GM23338 (cell line): ENCODE measurements around the gene CYBRD1. TPM values are rescaled to one million over a fixed set of nuclear protein-coding genes. Genes with fewer than 3 reads are reported as not detected.
A peak's percentile ranks its signal among the peaks of the same experiment; 100 is the strongest.

Experiments
- ATAC-seq: fragments of 200-7000 bp; cut with Tn5 transposase; 3 replicates; pipeline ENCODE4 v1.9.1; 2020
- DNase-seq: peaks from one replicate; pipeline ENCODE4 v3.0.0-alpha.2; 2015; ENCODE audit warnings: low spot score
- H2AFZ ChIP-seq: fragments of 200-600 bp; sonication (generic); 2 replicates; pipeline ENCODE4 v1.8.0; 2016; ENCODE audit warnings: antibody characterized with exemption, mild to moderate bottlenecking, moderate library complexity
- H3F3A ChIP-seq: fragments of 200-600 bp; sonication (generic); replicated peaks from 2 replicates; pipeline ENCODE4 v1.8.0; 2017; ENCODE audit warnings: antibody characterized with exemption, mixed run types, low read depth
- H3K27ac ChIP-seq: fragments of 200-600 bp; sonication (generic); 2 replicates; pipeline ENCODE4 v1.6.1; 2016; ENCODE audit warnings: low read depth
- H3K27me3 ChIP-seq: fragments of 200-600 bp; sonication (generic); 2 replicates; pipeline ENCODE4 v1.8.0; 2016; ENCODE audit warnings: mild to moderate bottlenecking, mixed run types, moderate library complexity; ENCODE audit not compliant: insufficient read depth
- H3K36me3 ChIP-seq: fragments of 200-600 bp; sonication (generic); 2 replicates; pipeline ENCODE4 v1.8.0; 2016; ENCODE audit warnings: mild to moderate bottlenecking; ENCODE audit not compliant: insufficient read depth
- H3K4me1 ChIP-seq: fragments of 200-600 bp; sonication (generic); 2 replicates; pipeline ENCODE4 v1.8.0; 2016; ENCODE audit warnings: mild to moderate bottlenecking, moderate library complexity; ENCODE audit not compliant: insufficient read depth
- H3K4me2 ChIP-seq: fragments of 200-600 bp; sonication (generic); 2 replicates; pipeline ENCODE4 v1.7.1; 2017; ENCODE audit warnings: mixed run types
- H3K4me3 ChIP-seq: fragments of 200-600 bp; sonication (generic); 2 replicates; pipeline ENCODE4 v1.6.1; 2016; ENCODE audit warnings: mixed run types
- H3K79me2 ChIP-seq: fragments of 200-600 bp; sonication (generic); replicated peaks from 2 replicates; pipeline ENCODE4 v1.8.0; 2017; ENCODE audit warnings: mild to moderate bottlenecking; ENCODE audit not compliant: insufficient read depth
- H3K9me2 ChIP-seq: fragments of 200-600 bp; sonication (generic); 2 replicates; pipeline ENCODE4 v1.8.0; 2017; ENCODE audit not compliant: insufficient read depth
- H4K20me1 ChIP-seq: fragments of 200-600 bp; sonication (generic); replicated peaks from 2 replicates; pipeline ENCODE4 v1.8.0; 2017; ENCODE audit warnings: mild to moderate bottlenecking; ENCODE audit not compliant: insufficient read depth
- H3K27ac Mint-ChIP-seq: 2 replicates; pipeline ENCODE4 v1.8.0; 2020; ENCODE audit warnings: inconsistent platforms, mild to moderate bottlenecking, moderate library complexity, mixed read lengths
- H3K27me3 Mint-ChIP-seq: 3 replicates; pipeline ENCODE4 v1.8.0; 2022; ENCODE audit warnings: low read depth, mild to moderate bottlenecking, moderate library complexity, mixed read lengths, inconsistent platforms; ENCODE audit not compliant: insufficient read depth, poor library complexity
- H3K36me3 Mint-ChIP-seq: 3 replicates; pipeline ENCODE4 v1.8.0; 2021; ENCODE audit warnings: low read depth, mild to moderate bottlenecking, inconsistent platforms, moderate library complexity, mixed read lengths
- H3K4me1 Mint-ChIP-seq: 3 replicates; pipeline ENCODE4 v1.8.0; 2020; ENCODE audit warnings: mild to moderate bottlenecking, inconsistent platforms, mixed read lengths
- H3K4me3 Mint-ChIP-seq: 3 replicates; pipeline ENCODE4 v1.8.0; 2021; ENCODE audit warnings: moderate library complexity, mild to moderate bottlenecking, inconsistent platforms, mixed read lengths
- H3K9me3 Mint-ChIP-seq: 3 replicates; pipeline ENCODE4 v1.8.0; 2020; ENCODE audit warnings: moderate library complexity, mild to moderate bottlenecking, inconsistent platforms, mixed read lengths
- EZH2 ChIP-seq: fragments of 200-600 bp; sonication (generic); IDR thresholded peaks from one replicate; pipeline ENCODE4 v1.8.0; 2017; ENCODE audit warnings: antibody characterized with exemption, mild to moderate bottlenecking, low read depth; ENCODE audit not compliant: unreplicated experiment
- POLR2AphosphoS5 ChIP-seq: IDR thresholded peaks from 2 replicates; pipeline ENCODE4 v1.6.1; 2016; ENCODE audit warnings: antibody characterized with exemption, low read depth
- ZNF114 ChIP-seq: fragments of 250-450 bp; sonication (Bioruptor Pico); IDR thresholded peaks from 2 replicates; pipeline ENCODE4 v1.5.0; 2020; ENCODE audit warnings: mild to moderate bottlenecking, moderate library complexity
- polyA plus RNA-seq: library from polyadenylated mRNA; unstranded; fragments of >200 nt; fragmentation: Nextera tagmentation; extraction: Ambion mirVana; gene quantifications from 2 replicates; pipeline ENCODE4 v1.2.1, GENCODE V29; 2016
- total RNA-seq: library from RNA; depleted of rRNA; stranded (reverse); fragments of >200 nt; shearing (Covaris generic); gene quantifications from 2 replicates; pipeline ENCODE4 v1.2.3, GENCODE V29; 2014
- TF ChIP-seq, protein P1 (sequence below), 2 experiments: fragments of 200-600 bp in 1 of 2; sonication (generic) in 1 of 2; conservative IDR thresholded peaks; 2 replicates each; pipeline versions ENCODE4 v1.5.1 to v1.6.1; 2016 to 2017; ENCODE audit warnings: antibody characterized with exemption in 2 of 2, low read depth in 2 of 2, mild to moderate bottlenecking in 2 of 2, moderate library complexity in 1 of 2
- TF ChIP-seq, protein P2 (sequence below): IDR thresholded peaks from one replicate; pipeline ENCODE4 v1.6.1; 2018; ENCODE audit warnings: antibody characterized with exemption; ENCODE audit not compliant: unreplicated experiment

Gene CYBRD1
- total and polyA plus RNA-seq, 2 experiments from 2014 or later: 3.4 to 5.3 TPM

DNA sequence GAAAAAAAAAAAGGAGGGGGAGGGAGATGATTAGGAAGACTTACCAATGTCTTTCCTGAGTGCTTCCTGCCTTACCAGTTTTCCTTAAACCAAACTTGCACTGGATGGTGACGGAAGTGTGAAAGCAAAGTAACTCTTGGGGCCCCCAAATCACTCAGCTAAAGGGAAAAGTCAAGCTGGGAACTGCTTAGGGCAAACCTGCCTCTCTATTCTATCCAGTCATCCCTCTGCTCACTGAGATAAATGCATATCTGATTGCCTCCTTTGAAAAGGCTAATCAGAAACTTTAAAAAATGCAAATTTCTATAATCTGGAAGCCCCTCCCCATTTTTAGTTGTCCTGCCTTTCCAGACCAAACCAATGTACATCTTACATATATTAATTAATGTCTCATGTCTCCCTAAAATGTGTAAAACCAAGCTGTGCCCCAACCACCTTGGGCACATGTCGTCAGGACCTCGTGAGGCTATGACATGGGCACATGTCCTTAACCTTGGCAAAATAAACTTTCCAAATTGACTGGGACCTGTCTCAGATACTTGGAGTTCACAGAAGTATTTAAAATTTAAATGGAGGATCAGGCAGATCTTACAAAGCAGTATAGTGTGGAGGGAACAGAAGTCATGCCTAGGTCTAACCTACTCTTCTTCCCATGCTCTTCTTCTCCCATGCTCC lies 7.2 kb upstream of the CYBRD1 start:
- Histone ChIP-seq H3K79me2 (no peaks in the 10 kb centered on the region), H3K27me3 (no peaks in the 10 kb centered on the region), H3K9me2 (peaks cover 4% of the 10 kb centered on the region), H3K4me2 (no peak overlapping the region), H2AFZ (no peak overlapping the region), H4K20me1 (no peaks in the 10 kb centered on the region), H3F3A (no peaks in the 10 kb centered on the region), H3K36me3 (no peaks in the 10 kb centered on the region), H3K4me1 (no peaks in the 10 kb centered on the region), H3K4me3 (no peak overlapping the region), H3K27ac (no peak overlapping the region)
- Mint-ChIP-seq H3K9me3 (no peaks in the 10 kb centered on the region; the same call in 2 of the 3 replicates), H3K27me3 (peaks cover 5% of the 10 kb centered on the region), H3K27ac (no peak overlapping the region), H3K4me1 (peaks cover 12% of the 10 kb centered on the region), H3K36me3 (no peaks in the 10 kb centered on the region), H3K4me3 (no peak overlapping the region)
- DNase-seq (no peak), ATAC-seq (no peak)
- TF ChIP-seq, protein P1, sequence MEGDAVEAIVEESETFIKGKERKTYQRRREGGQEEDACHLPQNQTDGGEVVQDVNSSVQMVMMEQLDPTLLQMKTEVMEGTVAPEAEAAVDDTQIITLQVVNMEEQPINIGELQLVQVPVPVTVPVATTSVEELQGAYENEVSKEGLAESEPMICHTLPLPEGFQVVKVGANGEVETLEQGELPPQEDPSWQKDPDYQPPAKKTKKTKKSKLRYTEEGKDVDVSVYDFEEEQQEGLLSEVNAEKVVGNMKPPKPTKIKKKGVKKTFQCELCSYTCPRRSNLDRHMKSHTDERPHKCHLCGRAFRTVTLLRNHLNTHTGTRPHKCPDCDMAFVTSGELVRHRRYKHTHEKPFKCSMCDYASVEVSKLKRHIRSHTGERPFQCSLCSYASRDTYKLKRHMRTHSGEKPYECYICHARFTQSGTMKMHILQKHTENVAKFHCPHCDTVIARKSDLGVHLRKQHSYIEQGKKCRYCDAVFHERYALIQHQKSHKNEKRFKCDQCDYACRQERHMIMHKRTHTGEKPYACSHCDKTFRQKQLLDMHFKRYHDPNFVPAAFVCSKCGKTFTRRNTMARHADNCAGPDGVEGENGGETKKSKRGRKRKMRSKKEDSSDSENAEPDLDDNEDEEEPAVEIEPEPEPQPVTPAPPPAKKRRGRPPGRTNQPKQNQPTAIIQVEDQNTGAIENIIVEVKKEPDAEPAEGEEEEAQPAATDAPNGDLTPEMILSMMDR (conservative IDR thresholded peaks at IDR 0.05; ENCODE audit: low read depth in 2 of 2): no peak
- TF ChIP-seq EZH2: no peak
- TF ChIP-seq, protein P2, sequence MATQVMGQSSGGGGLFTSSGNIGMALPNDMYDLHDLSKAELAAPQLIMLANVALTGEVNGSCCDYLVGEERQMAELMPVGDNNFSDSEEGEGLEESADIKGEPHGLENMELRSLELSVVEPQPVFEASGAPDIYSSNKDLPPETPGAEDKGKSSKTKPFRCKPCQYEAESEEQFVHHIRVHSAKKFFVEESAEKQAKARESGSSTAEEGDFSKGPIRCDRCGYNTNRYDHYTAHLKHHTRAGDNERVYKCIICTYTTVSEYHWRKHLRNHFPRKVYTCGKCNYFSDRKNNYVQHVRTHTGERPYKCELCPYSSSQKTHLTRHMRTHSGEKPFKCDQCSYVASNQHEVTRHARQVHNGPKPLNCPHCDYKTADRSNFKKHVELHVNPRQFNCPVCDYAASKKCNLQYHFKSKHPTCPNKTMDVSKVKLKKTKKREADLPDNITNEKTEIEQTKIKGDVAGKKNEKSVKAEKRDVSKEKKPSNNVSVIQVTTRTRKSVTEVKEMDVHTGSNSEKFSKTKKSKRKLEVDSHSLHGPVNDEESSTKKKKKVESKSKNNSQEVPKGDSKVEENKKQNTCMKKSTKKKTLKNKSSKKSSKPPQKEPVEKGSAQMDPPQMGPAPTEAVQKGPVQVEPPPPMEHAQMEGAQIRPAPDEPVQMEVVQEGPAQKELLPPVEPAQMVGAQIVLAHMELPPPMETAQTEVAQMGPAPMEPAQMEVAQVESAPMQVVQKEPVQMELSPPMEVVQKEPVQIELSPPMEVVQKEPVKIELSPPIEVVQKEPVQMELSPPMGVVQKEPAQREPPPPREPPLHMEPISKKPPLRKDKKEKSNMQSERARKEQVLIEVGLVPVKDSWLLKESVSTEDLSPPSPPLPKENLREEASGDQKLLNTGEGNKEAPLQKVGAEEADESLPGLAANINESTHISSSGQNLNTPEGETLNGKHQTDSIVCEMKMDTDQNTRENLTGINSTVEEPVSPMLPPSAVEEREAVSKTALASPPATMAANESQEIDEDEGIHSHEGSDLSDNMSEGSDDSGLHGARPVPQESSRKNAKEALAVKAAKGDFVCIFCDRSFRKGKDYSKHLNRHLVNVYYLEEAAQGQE: no peak

DNA sequence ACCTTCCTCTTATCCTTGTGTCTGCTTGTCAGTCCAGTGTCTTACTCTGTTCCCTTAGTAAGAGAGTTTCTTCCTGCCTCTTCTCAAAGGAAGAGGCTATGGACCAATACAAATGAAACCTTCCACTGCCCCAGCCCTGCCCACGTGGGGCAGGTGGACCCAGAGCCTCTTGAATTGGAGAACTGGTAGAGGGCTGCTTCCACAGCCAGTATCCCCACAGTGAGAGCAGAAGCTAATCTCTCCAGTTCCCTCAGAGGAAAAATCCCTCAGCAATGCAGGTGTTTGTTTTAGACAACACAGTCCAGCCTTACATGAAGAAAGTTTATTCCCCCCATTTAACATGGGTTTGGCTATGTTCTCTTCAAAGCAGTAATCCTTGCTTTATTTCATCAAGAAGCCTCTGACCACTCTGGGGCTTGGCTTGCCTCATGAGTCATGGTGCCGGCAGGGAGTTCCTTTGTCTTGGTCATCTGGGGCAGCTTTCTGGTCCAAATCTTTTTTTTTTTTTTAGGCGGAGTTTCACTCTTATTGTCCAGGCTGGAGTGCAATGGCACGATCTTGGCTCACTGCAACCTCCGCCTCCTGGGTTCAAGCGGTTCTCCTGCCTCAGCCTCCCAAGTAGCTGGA lies 6.5 kb upstream of the CYBRD1 start:
- Mint-ChIP-seq H3K27me3 (peaks cover 5% of the 10 kb centered on the region), H3K36me3 (no peaks in the 10 kb centered on the region), H3K4me1 (peaks cover 12% of the 10 kb centered on the region), H3K27ac (no peak overlapping the region), H3K9me3 (no peaks in the 10 kb centered on the region; the same call in 2 of the 3 replicates), H3K4me3 (no peak overlapping the region)
- no peaks in the 10 kb centered on the region for H4K20me1 ChIP-seq
- DNase-seq (no peak), ATAC-seq (no peak)
- peaks cover 4% of the 10 kb centered on the region; the same call in 1 of the 2 replicates for H3K9me2 ChIP-seq
- no peaks in the 10 kb centered on the region for H3K79me2 ChIP-seq
- H3K4me2 ChIP-seq: no peak overlapping the region
- H2AFZ ChIP-seq: 0 out of 2 replicates have a peak overlapping the region, but pooled peaks have one; percentile 29
- no peak for TF ChIP-seq ZNF114
- TF ChIP-seq POLR2AphosphoS5: no peak
- TF ChIP-seq, protein P2: no peak
- peaks cover under 1% of the 10 kb centered on the region; the same call in 1 of the 2 replicates for H3K4me1 ChIP-seq
- H3F3A ChIP-seq: no peaks in the 10 kb centered on the region
- H3K27me3 ChIP-seq: no peaks in the 10 kb centered on the region
- H3K36me3 ChIP-seq: no peaks in the 10 kb centered on the region
- H3K27ac ChIP-seq: no peak overlapping the region
- no peak overlapping the region for H3K4me3 ChIP-seq
